ENCODE measurements around the gene BCL2L1.
A peak's percentile ranks its signal among the peaks of the same experiment; 100 is the strongest.

The BCL2L1 gene

DNA sequence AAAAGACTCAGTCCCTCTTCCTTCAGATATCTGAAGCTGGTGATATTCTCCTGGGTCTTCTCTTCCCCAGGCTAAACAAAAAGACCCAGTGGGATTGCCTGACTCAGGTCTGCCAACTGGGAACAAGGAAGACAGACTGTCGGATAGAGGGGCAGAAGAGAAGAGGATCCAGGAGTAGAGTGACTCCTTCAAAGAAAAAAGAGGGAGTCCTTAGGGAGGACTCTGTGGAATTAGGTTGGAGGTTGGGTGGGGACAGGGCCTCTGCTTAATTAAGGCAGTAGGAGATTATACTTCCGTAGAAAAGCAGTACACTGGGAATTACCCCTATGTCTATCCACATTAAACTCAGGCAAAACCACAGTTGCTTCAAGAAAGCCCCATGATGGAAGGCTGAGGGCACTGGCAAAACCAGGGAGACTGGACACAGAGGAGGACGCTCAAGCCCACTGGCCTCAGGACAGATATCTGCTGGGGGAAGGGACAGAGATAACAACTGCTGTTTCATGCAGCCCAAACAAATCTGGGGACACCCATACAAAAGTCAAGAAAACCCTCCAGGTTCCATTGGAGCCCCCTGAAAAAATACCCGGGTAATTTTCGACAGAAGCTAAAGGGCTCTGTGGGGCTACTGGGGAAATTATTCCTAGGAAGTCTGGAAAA is 5.7 kb downstream of the BCL2L1 start:
- Histone ChIP-seq H3K27me3 (ENCODE audit: control insufficient read depth in 1 of 2, insufficient read depth in 2 of 2, low read length in 2 of 2) (no peaks in the 10 kb centered on the region), H3K4me3 (ENCODE audit: low read depth in 1 of 2, low read length in 2 of 2) (peak overlapping the region; percentile 18 to 52), H3K9ac (ENCODE audit: low read depth in 1 of 2, low read length in 2 of 2) (peak overlapping the region; percentile 6 to 45), H3K9me3 (ENCODE audit: control insufficient read depth in 1 of 2, low read length in 2 of 2) (no peaks in the 10 kb centered on the region), H3K27ac (ENCODE audit: low read depth, low read length) (peak overlapping the region; percentile 3), H3K36me3 (ENCODE audit: control insufficient read depth in 1 of 2, insufficient read depth in 2 of 2, low read length in 2 of 2) (peaks cover 9 to 26% of the 10 kb centered on the region in 2 donors), H3K4me1 (ENCODE audit: control insufficient read depth in 1 of 2, insufficient read depth in 2 of 2, low read length in 2 of 2) (peaks cover 77 to 79% of the 10 kb centered on the region in 2 donors)

DNA sequence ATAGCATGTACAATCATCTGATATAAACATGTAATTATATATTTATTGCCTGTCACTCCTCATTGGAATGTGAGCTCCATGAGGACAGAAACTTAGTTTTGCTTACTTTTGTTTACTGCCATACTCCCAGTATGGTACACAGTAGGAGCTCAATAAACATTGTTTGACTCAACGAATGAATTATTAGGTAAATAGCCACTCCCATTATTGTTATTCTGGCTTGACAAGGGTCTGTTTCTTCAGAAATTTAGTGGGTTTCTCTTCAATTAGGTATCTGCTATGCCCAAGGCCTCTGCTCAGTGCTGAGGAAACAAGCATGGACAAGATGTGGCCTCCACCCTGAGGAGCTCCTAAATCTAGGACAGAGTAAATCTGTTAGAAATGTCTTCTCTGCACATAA is 6.3 kb downstream of the BCL2L1 start:
- H3K9ac ChIP-seq (ENCODE audit: low read depth in 1 of 2, low read length in 2 of 2): no peak overlapping the region
- no peaks in the 10 kb centered on the region for H3K27me3 ChIP-seq (ENCODE audit: control insufficient read depth in 1 of 2, insufficient read depth in 2 of 2, low read length in 2 of 2)
- H3K4me3 ChIP-seq (ENCODE audit: low read depth in 1 of 2, low read length in 2 of 2): peak overlapping the region in 1 of 2 donors; percentile 52
- no peaks in the 10 kb centered on the region for H3K9me3 ChIP-seq (ENCODE audit: control insufficient read depth in 1 of 2, low read length in 2 of 2)
- H3K27ac ChIP-seq (ENCODE audit: low read depth, low read length): peak overlapping the region; percentile 3
- peaks cover 78 to 79% of the 10 kb centered on the region in 2 donors for H3K4me1 ChIP-seq (ENCODE audit: control insufficient read depth in 1 of 2, insufficient read depth in 2 of 2, low read length in 2 of 2)
- H3K36me3 ChIP-seq (ENCODE audit: control insufficient read depth in 1 of 2, insufficient read depth in 2 of 2, low read length in 2 of 2): peaks cover 11 to 28% of the 10 kb centered on the region in 2 donors

DNA sequence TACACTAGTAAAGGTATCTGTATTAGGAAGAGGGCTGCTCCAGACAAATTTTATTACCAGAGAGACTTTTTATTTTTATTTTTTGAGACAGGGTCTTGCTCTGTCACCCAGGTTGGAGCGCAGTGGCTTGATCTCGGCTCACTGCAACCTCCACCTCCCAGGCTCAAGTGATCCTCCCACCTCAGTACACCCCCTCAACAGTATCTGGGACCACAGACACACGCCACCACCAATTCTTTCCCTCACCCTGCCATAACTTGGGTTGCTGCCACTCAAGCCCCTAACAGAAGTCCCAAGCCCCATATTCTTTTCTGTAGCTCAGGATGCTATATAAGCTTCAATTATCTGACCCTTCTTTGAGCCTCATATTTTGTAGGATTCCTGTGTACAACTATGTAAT is 6.9 kb downstream of the BCL2L1 start:
- Histone ChIP-seq H3K9ac (ENCODE audit: low read depth in 1 of 2, low read length in 2 of 2) (no peak overlapping the region), H3K4me1 (ENCODE audit: control insufficient read depth in 1 of 2, insufficient read depth in 2 of 2, low read length in 2 of 2) (peaks cover 78 to 85% of the 10 kb centered on the region in 2 donors), H3K27me3 (ENCODE audit: control insufficient read depth in 1 of 2, insufficient read depth in 2 of 2, low read length in 2 of 2) (no peaks in the 10 kb centered on the region), H3K36me3 (ENCODE audit: control insufficient read depth in 1 of 2, insufficient read depth in 2 of 2, low read length in 2 of 2) (peaks cover 16 to 31% of the 10 kb centered on the region in 2 donors), H3K27ac (ENCODE audit: low read depth, low read length) (no peak overlapping the region), H3K4me3 (ENCODE audit: low read depth in 1 of 2, low read length in 2 of 2) (no peak overlapping the region), H3K9me3 (ENCODE audit: control insufficient read depth in 1 of 2, low read length in 2 of 2) (no peaks in the 10 kb centered on the region)

DNA sequence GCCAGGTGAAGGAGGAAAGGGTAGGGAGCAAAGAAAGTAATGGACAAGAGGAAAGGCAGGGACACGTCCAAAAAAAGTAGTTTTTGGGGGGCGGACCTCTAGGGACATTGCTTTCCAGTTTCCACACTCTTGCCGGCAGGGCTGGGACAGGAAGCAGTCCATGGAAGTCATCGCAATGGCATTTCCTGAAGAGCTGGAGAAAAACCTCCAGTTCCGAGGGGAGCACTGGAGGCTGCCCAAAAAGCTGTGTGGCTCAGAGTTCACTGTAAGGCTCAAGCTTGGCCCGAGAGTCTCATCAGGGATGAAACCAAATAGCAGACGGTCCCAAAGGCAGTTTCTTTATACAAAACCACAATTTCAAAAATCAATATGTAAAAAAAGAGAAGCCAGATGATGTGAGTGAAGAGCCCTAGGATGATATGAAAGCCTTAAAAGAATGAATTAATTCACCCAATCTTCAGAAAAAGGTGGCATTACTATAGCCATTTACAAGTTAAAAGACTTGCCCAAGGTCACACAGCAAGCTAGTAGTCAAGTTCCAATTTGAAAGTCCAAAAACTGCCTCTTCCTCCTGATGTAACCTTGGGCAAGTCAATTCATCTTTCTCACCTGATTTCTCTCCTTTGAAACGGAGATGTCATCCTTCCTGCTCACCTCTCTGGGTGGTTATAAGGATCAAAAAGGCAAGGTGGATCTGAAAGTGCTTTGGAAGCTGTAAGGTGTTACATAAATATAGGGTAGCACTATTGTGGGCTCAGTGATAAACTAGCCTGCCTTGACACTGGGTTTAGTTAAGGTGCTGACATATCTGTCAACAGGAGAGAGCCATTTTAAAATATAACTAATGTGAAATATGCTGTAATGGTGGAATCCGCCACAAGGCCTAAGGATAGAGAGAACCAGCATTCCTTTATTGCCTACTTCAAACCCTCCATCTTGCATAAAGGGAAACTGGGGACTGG is 9.1 kb downstream of the BCL2L1 start:
- Histone ChIP-seq H3K9me3 (ENCODE audit: control insufficient read depth in 1 of 2, low read length in 2 of 2) (no peaks in the 10 kb centered on the region), H3K4me1 (ENCODE audit: control insufficient read depth in 1 of 2, insufficient read depth in 2 of 2, low read length in 2 of 2) (peaks cover 73 to 81% of the 10 kb centered on the region in 2 donors), H3K4me3 (ENCODE audit: low read depth in 1 of 2, low read length in 2 of 2) (peak overlapping the region; percentile 19 to 37), H3K9ac (ENCODE audit: low read depth in 1 of 2, low read length in 2 of 2) (peak overlapping the region; percentile 33 to 40), H3K27ac (ENCODE audit: low read depth, low read length) (peak overlapping the region; percentile 73), H3K27me3 (ENCODE audit: control insufficient read depth in 1 of 2, insufficient read depth in 2 of 2, low read length in 2 of 2) (no peaks in the 10 kb centered on the region), H3K36me3 (ENCODE audit: control insufficient read depth in 1 of 2, insufficient read depth in 2 of 2, low read length in 2 of 2) (peaks cover 20 to 26% of the 10 kb centered on the region in 2 donors)

DNA sequence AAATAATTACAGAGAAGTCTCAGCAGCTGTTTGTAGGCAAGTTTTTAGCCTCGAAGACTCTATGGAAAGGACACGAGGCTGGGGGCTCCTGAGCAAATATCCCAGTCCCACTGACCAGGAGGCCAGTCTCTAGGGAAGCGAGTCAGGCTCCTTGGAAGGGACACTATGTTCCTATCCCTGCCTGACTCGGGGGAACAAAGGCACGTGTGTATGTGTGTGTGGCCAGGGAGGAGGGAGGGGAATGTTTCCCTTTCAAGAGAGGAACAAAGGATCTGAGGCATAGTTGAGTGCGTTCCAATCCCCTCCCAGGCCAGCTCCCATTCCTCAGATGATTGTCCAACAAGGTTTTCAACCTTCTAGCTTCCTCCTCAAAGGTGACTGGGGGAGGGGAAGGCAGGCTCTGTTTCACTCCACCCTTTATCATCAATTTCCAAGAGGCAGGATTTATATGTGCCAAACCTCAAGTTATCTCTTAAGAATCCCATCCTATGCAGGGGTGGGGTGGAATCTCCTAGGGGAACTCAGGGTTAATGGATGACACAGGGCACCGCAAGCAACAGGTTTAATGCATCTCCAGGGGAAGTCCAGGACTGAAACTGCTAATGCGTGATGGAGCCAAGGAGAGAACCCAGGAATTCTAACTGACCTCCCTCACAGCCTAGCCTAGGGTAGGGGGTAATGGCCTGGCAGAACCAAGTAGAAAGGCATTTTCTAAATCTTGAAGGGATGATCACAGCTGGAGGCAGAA is 9.9 kb downstream of the BCL2L1 start:
- H3K9me3 ChIP-seq (ENCODE audit: control insufficient read depth in 1 of 2, low read length in 2 of 2): no peaks in the 10 kb centered on the region
- H3K4me1 ChIP-seq (ENCODE audit: control insufficient read depth in 1 of 2, insufficient read depth in 2 of 2, low read length in 2 of 2): peaks cover 78 to 83% of the 10 kb centered on the region in 2 donors
- no peaks in the 10 kb centered on the region for H3K27me3 ChIP-seq (ENCODE audit: control insufficient read depth in 1 of 2, insufficient read depth in 2 of 2, low read length in 2 of 2)
- H3K4me3 ChIP-seq (ENCODE audit: low read depth in 1 of 2, low read length in 2 of 2): peak overlapping the region; percentile 19 to 37
- peaks cover 23 to 26% of the 10 kb centered on the region in 2 donors for H3K36me3 ChIP-seq (ENCODE audit: control insufficient read depth in 1 of 2, insufficient read depth in 2 of 2, low read length in 2 of 2)
- peak overlapping the region; percentile 33 to 40 for H3K9ac ChIP-seq (ENCODE audit: low read depth in 1 of 2, low read length in 2 of 2)
- peak overlapping the region; percentile 73 for H3K27ac ChIP-seq (ENCODE audit: low read depth, low read length)

DNA sequence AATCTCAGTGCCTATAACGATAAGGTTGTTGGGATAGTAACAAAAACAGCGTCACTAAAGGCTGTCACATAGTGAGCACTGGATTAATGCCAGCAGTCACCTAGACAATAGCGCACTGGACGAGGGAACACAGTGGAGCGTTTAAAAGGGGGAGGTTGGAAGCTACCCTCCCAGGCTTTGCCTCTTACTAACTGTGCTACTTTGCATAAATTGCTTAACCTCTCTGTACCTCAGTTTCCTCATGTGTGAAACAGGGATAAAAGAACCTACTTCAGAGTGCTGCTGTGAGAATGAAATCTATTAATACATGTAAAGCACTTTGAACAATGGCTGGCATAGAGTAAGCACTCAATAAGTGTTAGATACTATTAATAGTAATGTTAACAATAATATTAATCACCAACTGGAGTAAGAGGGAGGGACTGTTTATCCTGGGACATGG is 10.5 kb downstream of the BCL2L1 start:
- peaks cover 75 to 80% of the 10 kb centered on the region in 2 donors for H3K4me1 ChIP-seq (ENCODE audit: control insufficient read depth in 1 of 2, insufficient read depth in 2 of 2, low read length in 2 of 2)
- H3K27ac ChIP-seq (ENCODE audit: low read depth, low read length): peak overlapping the region; percentile 73
- H3K4me3 ChIP-seq (ENCODE audit: low read depth in 1 of 2, low read length in 2 of 2): peak overlapping the region in 1 of 2 donors; percentile 19
- H3K36me3 ChIP-seq (ENCODE audit: control insufficient read depth in 1 of 2, insufficient read depth in 2 of 2, low read length in 2 of 2): peaks cover 25 to 29% of the 10 kb centered on the region in 2 donors
- H3K27me3 ChIP-seq (ENCODE audit: control insufficient read depth in 1 of 2, insufficient read depth in 2 of 2, low read length in 2 of 2): no peaks in the 10 kb centered on the region
- H3K9ac ChIP-seq (ENCODE audit: low read depth in 1 of 2, low read length in 2 of 2): peak overlapping the region in 1 of 2 donors; percentile 40
- H3K9me3 ChIP-seq (ENCODE audit: control insufficient read depth in 1 of 2, low read length in 2 of 2): no peaks in the 10 kb centered on the region

DNA sequence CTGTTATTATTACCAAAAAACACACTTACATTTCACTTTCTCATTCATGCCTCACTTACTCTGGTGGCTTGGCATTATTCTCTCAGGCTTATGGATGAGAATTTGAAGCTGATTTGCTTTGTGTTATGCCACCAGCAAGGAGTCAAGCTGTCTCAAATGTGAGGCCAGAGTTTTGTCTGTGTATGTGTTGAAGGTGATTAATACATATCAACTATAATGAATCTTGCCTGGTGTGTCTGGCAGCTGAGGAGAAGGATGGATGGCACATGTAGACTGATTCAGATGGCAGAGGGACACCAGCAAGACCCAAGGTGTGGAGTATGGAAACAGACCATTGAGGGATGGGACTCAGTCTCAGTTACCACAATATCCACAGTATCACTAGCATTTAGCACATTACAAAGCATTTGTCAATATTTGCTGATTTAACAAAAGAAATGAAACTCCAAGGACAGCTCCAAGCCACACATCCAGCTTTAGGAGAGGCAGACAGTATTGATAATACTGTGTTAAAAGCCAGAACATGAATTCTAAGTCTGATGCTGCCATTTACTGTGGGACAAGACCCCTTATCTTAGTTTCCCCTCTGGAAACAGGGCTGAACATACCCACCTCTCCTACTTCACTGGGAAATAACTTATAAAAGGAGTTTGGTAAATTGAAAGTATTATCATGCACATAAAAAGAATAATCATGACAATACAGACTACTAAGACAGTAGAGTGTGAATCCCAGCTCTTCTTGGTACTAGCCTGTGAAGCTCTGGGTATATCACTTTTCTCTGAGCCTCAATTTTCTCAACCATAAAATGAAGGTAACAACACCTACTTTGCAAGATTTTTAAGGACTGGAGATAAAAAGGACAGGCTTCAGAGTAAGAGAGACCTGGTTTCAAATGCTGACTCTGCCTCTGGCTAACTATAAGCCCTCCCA is 11.2 kb downstream of the BCL2L1 start:
- peak overlapping the region; percentile 9 to 40 for H3K9ac ChIP-seq (ENCODE audit: low read depth in 1 of 2, low read length in 2 of 2)
- peak overlapping the region; percentile 73 for H3K27ac ChIP-seq (ENCODE audit: low read depth, low read length)
- peaks cover 29 to 35% of the 10 kb centered on the region in 2 donors for H3K36me3 ChIP-seq (ENCODE audit: control insufficient read depth in 1 of 2, insufficient read depth in 2 of 2, low read length in 2 of 2)
- peaks cover 70 to 80% of the 10 kb centered on the region in 2 donors for H3K4me1 ChIP-seq (ENCODE audit: control insufficient read depth in 1 of 2, insufficient read depth in 2 of 2, low read length in 2 of 2)
- H3K4me3 ChIP-seq (ENCODE audit: low read depth in 1 of 2, low read length in 2 of 2): peak overlapping the region in 1 of 2 donors; percentile 32
- H3K9me3 ChIP-seq (ENCODE audit: control insufficient read depth in 1 of 2, low read length in 2 of 2): no peaks in the 10 kb centered on the region
- H3K27me3 ChIP-seq (ENCODE audit: control insufficient read depth in 1 of 2, insufficient read depth in 2 of 2, low read length in 2 of 2): no peaks in the 10 kb centered on the region

DNA sequence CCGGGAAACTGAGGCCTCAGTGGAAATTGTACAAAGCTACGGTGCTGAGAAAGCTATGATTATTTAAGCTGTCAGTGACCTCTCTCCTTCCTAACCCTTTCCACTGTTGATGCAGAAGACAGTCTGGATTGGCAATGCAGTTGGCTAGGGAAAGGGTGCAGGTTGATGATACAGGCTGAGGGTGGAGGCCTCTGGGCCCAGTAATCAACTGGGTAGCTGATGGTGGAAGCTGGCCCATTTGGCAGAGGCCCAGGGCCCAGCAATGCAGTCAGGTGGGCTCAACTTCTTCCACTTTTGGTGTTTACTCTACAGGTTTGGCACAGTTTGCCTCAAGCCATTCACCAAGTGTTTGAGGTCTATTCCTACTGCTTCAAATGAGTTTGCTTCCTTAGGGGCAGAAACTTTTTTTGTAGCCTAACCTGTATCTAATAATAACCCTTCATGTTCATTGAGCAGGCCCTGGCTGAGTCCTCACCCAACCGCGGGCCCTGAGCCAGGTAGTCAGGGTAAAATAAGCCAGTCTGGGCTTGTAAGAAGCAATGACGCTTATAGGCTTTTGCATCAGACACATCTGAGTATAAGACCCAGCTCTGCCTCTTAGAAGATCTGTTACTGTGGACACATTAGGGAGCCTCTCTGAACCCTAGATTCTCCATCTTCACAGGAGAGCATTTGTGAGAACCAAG is 12.1 kb downstream of the BCL2L1 start:
- Histone ChIP-seq H3K9ac (ENCODE audit: low read depth in 1 of 2, low read length in 2 of 2) (no peak overlapping the region), H3K27ac (ENCODE audit: low read depth, low read length) (peak overlapping the region; percentile 8), H3K36me3 (ENCODE audit: control insufficient read depth in 1 of 2, insufficient read depth in 2 of 2, low read length in 2 of 2) (peaks cover 29 to 36% of the 10 kb centered on the region in 2 donors), H3K4me1 (ENCODE audit: control insufficient read depth in 1 of 2, insufficient read depth in 2 of 2, low read length in 2 of 2) (peaks cover 71 to 82% of the 10 kb centered on the region in 2 donors), H3K27me3 (ENCODE audit: control insufficient read depth in 1 of 2, insufficient read depth in 2 of 2, low read length in 2 of 2) (no peaks in the 10 kb centered on the region), H3K9me3 (ENCODE audit: control insufficient read depth in 1 of 2, low read length in 2 of 2) (no peaks in the 10 kb centered on the region), H3K4me3 (ENCODE audit: low read depth in 1 of 2, low read length in 2 of 2) (peak overlapping the region in 1 of 2 donors; percentile 13)

All from duodenal mucosa (tissue), 2 donors.